ENCODE results near the gene CHRM2.

DNA sequence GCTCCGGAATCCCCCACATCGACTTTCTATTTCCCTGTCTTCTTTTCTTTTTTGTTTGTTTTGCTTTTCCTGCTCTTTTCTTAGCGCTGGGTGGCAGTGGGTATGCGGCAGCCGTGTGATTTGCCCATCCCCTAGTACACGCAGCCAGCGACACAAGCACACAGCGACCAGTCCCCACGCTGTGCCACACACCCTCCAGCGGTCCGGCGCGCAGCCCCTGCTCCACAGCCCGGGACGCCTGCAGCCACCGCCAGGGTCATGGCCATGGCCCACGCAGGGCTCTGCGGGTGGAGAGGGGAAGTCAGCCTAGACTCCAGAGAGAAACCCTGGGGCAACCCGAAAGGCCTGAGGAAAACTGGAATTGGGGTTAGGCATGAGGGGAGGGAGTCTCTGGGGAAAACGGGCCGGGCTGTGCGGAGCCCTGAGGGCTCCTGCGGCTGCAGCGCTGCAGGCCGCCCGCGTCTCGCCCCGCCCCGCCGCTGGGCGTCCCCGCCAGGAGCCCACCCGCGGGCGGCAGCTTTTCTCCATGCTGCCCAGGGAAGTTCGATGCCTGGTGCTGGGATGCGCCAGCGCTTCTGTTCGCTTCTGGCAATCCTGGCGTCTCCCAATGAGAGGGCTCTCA lies 2.5 kb downstream of the CHRM2 start:
- no peak for TF ChIP-seq EZH2 (IDR thresholded peaks at IDR 0.05)
- TF ChIP-seq POLR2AphosphoS5 (IDR thresholded peaks at IDR 0.05; ENCODE audit: borderline replicate concordance, low read depth, low read length): no peak
